Stimulated activated CD4-positive, alpha-beta T cell treated with anti-CD3 and anti-CD28 coated beads, Interleukin-1b, Interleukin-23, amount 100 ng/mL, for 24 hours (primary cell): ENCODE measurements around the gene TMEM258.
A peak's percentile ranks its signal among the peaks of the same experiment; 100 is the strongest.

ENCODE experiments used
- DNase-seq, 4 experiments: peaks; one replicate each; pipeline ENCODE4 v3.0.0-alpha.2; 2020; ENCODE audit warnings: low read depth in 4 of 4, low spot score in 1 of 4

Gene TMEM258

GRCh38 chr11:61792310-61793082, at the start of gene TMEM258, which contains the start of gene FEN1:
TMEM258 (minus strand) TSS chr11:61792599; CDS start chr11:61792558, 41 bp downstream.
FEN1 (plus strand) TSS chr11:61792911; CDS start chr11:61795362, 2,451 bp downstream.
- peak; percentile 71 to 83 (median 78) for DNase-seq

DNA sequence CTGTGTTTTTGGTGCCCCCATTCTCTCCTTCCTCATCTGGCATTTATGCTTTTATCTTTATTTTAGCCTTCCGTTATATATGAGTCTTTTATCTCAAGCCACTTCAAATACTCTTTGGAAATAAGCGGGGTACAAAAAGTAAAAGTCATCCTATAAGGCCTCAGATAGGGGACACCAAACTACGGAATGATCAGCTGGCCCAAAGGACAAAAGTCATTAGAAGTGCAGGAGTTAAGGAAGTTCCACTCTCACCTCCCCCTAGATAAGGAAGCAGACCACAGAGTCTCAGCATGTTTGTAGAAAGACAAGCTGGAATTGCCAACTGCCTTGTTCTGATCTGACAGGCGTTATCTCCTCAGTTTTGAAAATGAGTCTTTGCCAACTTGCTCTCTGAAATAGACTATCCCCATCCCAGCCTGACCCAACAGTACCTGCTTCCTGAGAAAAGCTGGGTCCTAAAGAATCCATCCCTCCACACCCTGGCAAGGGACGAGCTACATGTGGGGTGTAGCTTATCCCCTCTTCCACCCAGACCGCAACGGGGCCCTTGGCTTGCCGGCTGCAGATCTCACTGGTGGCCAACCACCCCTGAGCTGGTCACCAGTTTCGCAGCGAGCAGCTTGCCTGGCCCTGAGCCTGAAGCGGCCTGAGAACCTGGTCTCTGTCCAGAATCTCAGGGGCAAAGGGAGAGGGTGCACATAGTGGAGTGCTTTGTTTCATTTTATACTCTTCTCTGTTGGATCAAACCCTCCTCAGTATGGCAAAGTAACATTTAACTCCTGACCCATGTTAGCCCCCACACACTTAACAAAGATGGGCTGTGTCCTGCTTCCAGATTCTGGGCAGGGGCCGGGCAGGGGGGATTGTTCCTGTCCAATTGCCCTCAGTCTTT, 49.5 kb upstream of the TMEM258 start:
- DNase-seq: no peak

DNA sequence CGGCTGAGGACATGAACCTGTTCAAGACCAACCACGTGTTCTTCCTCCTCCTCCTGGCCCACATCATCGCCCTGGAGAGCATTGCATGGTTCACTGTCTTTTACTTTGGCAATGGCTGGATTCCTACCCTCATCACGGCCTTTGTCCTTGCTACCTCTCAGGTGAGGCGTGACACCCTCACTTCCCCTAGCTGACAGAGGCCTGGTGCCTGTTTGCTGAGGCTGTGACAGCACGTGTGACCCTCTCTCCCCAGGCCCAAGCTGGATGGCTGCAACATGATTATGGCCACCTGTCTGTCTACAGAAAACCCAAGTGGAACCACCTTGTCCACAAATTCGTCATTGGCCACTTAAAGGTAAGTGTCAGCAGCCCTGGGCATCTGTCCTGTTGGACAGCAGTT, 48.0 kb upstream of the TMEM258 start:
- no peak for DNase-seq

DNA sequence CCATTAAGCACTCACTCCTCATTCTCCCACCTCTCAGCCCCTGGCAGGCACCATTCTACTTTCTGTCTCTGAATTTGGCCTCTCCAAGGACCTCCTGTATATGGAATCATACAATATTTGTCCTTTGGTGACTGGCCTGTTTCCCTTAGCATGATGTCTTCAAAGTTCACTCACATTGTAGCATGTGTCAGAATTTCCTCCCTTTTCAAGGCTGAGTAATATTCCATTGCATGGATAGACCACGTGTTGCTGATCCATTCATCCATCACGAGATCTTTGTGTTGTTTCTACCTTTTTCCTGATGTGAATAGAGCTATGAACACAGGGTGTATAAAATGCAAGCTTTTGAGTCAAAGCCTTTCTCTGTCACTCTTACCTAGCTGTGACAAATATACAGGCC, 47.3 kb upstream of the TMEM258 start:
- DNase-seq: no peak

- DNase-seq: no peak
Observed at GRCh38 chr11:61838921-61839320, 46.5 kb upstream of the TMEM258 start.

DNA sequence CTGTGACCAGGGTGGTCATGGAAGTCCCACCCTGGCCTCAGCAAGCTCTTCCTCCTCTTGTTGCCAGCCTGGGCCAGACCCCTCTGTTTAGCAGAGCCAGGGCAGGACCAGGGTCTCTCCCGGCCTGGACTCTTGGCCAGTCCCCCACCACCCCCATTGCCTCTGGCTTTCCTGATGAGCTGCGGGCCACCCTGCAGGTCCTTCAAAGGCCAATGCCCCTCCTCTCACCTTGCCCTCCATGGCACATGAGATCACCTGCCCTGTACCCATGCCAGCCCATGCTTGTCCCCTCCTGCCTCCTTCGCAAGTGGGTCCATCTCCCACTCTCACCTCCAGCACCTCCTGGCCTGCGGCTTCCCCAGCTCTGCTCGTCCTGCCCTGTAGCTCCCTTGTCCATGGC, 46.1 kb upstream of the TMEM258 start:
- DNase-seq: no peak

GRCh38 chr11:61837411-61838005, 45.1 kb upstream of the TMEM258 start:
- DNase-seq: no peak

DNA sequence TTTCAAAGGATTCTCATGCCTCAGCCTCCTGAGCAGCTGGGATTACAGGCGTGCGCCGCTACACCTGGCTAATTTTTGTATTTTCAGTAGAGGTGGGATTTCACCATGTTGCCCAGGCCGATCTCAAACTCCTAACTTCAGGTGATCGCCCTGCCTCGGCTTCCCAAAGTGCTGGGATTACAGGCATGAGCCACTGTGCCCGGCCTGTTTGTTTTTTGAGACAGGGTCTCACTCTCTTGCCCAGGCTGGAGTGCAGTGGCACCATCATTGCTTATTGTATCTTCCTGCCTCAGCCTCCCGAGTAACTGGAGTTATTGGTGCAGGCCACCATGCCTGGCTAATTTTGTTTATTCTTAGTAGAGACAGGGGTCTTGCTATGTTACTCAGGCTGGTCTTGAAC, 43.8 kb upstream of the TMEM258 start:
- no peak for DNase-seq

DNA sequence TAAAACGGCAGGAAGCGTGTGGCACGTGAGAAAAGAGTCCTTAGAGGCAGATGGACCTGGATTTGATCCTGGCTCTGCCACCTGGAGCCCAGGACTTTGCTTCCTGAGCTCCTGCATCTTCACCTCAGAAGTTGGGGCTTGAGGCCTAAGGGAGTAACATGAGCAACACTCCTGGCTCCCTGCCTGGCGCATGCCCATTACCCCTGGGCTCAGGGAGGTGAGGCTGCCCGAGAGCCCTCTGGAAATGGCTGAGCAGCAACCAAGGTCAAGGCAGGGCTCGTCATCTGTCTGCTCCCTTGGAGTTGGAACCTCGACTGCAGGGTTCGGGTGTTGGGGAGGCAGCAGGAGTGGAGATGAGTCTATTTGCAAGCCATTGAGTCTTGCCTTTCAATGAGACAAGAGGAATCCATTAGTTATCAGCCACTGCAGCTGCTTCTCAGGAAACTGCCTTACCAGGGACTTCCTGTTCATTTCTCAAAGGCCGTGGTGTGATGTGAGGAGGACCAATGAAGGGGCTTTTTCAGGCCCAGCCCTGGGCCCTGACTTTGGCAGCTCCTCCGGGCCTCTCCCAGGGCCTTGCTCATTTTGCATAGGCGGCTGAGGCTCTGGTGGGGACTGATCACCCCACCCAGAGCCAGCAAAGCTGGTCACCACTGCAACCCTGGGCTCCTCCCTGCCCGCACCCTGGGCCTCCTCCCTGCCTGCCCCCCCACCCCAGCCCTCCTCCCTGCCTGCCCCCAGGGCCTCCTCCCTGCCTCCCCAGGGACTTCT, 42.1 kb upstream of the TMEM258 start:
- DNase-seq: peak in 1 of 4 experiments; percentile 29

DNA sequence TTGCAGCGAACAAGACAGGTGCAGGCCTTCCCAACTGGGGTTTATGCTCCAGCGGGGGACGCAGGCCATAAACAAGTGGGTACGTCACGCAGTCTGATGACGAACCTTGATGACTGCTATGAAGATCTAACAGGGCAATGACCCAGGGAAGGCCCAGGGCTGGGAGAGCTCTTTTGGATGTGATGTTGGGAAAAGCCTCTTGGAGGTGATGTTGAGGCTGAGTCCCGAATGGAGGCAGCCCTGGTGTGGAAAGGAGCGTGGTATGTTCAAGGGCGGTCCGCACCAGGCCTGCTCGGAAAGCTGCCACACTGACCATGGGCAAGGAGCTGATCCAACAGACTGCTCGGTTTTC, 41.5 kb upstream of the TMEM258 start:
- DNase-seq: no peak

DNA sequence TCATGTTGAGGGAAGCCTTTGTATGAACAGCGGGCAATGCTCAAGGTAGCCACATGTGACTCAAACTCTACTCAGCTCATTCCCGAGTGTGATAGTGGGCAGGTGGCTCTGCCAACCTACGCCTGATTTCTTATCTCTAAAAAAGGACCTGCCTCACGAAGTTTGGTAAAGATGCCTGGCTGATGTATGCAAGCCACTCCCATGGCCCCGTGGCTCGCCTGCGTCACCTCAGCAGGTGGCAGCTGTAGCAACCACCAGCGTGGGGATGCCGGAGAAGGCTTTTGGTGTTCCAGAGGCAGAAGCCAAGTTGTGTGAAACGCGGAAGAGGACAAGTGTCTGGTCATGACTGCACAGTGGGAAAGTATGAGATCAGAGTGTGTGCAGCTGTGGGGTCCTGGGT, 41.1 kb upstream of the TMEM258 start:
- DNase-seq: no peak

- no peak for DNase-seq
Observed at GRCh38 chr11:61832754-61833153, 40.4 kb upstream of the TMEM258 start.

GRCh38 chr11:61832207-61832606, 39.8 kb upstream of the TMEM258 start:
- no peak for DNase-seq

- DNase-seq: no peak
Observed at GRCh38 chr11:61830237-61831105, 38.1 kb upstream of the TMEM258 start.

GRCh38 chr11:61829806-61830205, 37.4 kb upstream of the TMEM258 start:
- DNase-seq: no peak

GRCh38 chr11:61828629-61829407, 36.4 kb upstream of the TMEM258 start:
- no peak for DNase-seq

- no peak for DNase-seq
Observed at GRCh38 chr11:61828379-61828628, 35.9 kb upstream of the TMEM258 start.

GRCh38 chr11:61827571-61828378, 35.4 kb upstream of the TMEM258 start, which contains the start of gene FADS2:
FADS2 (plus strand) TSS chr11:61828300; CDS start chr11:61828391, 91 bp downstream.
- DNase-seq: peak in 1 of 4 experiments; percentile 77
